Aorta (tissue), 5 donors: ENCODE measurements around the gene PTGES2. TPM values are rescaled to one million over a fixed set of nuclear protein-coding genes. Genes with fewer than 3 reads are reported as not detected.
"Not testable (repeated sequence)": the region's sequence is repeated elsewhere in the genome, so short reads cannot be mapped to it uniquely, and the experiment has no call there.

Experiments used
- ATAC-seq: fragments of 200-7000 bp; cut with Tn5 transposase; one replicate; pipeline ENCODE4 v1.9.1; 2022; ENCODE audit warnings: moderate library complexity; ENCODE audit not compliant: low FRiP score
- DNase-seq, 2 donors: peaks; one replicate each; pipeline ENCODE4 v3.0.0-alpha.2; 2020
- H3K27ac ChIP-seq, 2 donors: one replicate each; pipeline ENCODE4 v1.5.1; 2013; ENCODE audit warnings: low read length in 2 of 2, mild to moderate bottlenecking in 2 of 2, moderate library complexity in 2 of 2, control low read depth in 1 of 2, inconsistent platforms in 1 of 2, low read depth in 1 of 2
- H3K27me3 ChIP-seq, 2 donors: one replicate each; pipeline ENCODE4 v1.6.1; 2013; ENCODE audit warnings: control low read depth in 1 of 2, low read length in 1 of 2, mild to moderate bottlenecking in 1 of 2, moderate library complexity in 1 of 2; ENCODE audit not compliant: insufficient read depth in 2 of 2, control insufficient read depth in 1 of 2
- H3K36me3 ChIP-seq, 2 donors: one replicate each; pipeline ENCODE4 v1.6.1; 2013; ENCODE audit warnings: control low read depth in 1 of 2, low read length in 1 of 2, mild to moderate bottlenecking in 1 of 2; ENCODE audit not compliant: insufficient read depth in 2 of 2, control insufficient read depth in 1 of 2
- H3K4me1 ChIP-seq, 2 donors: one replicate each; pipeline ENCODE4 v1.6.1; 2013; ENCODE audit warnings: low read length in 2 of 2, control low read depth in 1 of 2, mild to moderate bottlenecking in 1 of 2, moderate library complexity in 1 of 2; ENCODE audit not compliant: insufficient read depth in 2 of 2, control insufficient read depth in 1 of 2
- H3K4me3 ChIP-seq, 2 donors: one replicate each; pipeline ENCODE4 v1.5.1; 2013; ENCODE audit warnings: low read length in 2 of 2, control low read depth in 1 of 2, mild to moderate bottlenecking in 1 of 2
- H3K9me3 ChIP-seq: one replicate; pipeline ENCODE4 v1.6.1; 2013; ENCODE audit warnings: mild to moderate bottlenecking, low read length; ENCODE audit not compliant: control insufficient read depth
- WGBS, 2 donors: extraction: QIAGEN DNeasy Blood & Tissue Kit; methylation state at CpG; one replicate each; pipeline ENCODE4 v1.1.7; 2013; 5-methylcytosine and 5-hydroxymethylcytosine counted together
- intact Hi-C, 2 donors: fragments of 100-400 bp; cut with DNase I; formaldehyde crosslinking; loops; one replicate each; pipeline versions ENCODE4 v1.14.2 to v1.15.0; 2022
- polyA plus RNA-seq, 2 donors: library from polyadenylated mRNA; stranded (reverse); fragments of 200-250 nt; gene quantifications; one replicate each; pipeline ENCODE4 v1.2.3, GENCODE V29; 2013
- total RNA-seq, 2 donors: library from RNA; stranded (reverse); fragmentation: NEBNext Ultra II Directional; extraction: Animal tissue kit (Norgen Biotek cat#: 25700); gene quantifications; one replicate each; pipeline ENCODE4 v1.2.1, GENCODE V29; 2021
- donor health status: healthy with polysubstance abuse.
- donor health status: Bipolar disorder and iron deficiency.
- donor health status: DM: no; HTN: no; CAD: no.
- donor health status: DM: no; HTN: no; CAD: no.
- donor health status: DM: yes; HTN: yes; CAD: no.

The PTGES2 gene
- total and polyA plus RNA-seq, 4 donors: 29.9 to 56.2 (median 37.8) TPM

DNA sequence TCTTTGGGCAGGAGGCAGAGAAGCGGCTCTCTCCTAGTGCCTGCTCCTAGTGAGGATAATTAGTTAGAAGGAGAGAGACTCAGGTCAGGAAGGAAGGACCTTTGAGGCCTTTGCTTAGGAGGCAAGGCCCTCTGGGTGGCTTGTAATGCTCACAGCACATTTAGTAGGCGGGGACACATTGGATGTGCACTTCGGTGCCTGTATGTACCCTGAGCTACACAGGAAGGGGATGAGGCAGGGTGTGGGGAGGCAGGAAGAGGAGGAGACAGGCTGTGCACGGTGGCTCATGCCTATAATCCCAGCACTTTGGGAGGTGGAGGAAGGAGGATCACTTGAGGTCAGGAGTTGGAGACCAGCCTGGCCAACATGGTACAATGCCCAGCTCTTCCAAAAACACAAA lies 14.5 kb upstream of the PTGES2 start:
- no peak for ATAC-seq
- intact Hi-C loops: no loop called here
- 68 to 73% methylated on average over 4 of the region's 4 CpGs for WGBS, 2 donors

DNA sequence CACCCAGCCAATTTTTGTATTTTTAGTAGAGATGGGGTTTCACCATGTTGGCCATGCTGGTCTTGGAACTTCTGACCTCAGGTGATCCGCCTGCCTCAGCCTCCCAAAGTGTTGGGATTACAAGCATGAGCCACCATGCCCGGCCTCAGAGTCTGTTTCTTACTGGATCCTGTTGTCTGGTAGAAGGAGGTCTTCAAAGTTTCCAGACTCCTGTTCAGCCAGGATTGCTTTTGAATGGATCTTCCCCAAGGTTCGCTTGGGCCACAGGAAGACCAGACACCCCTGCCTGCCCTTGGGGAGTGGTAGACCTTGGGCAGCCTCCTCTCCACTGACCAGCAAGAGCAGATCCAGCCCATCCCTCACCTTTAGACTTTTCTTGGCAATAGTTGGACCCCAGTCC lies 14.1 kb upstream of the PTGES2 start:
- no peak for ATAC-seq
- WGBS, 2 donors: 94 to 96% methylated on average over 3 of the region's 3 CpGs
- Histone ChIP-seq H3K4me1 (no peaks in the 10 kb centered on the region), H3K27ac (no peak overlapping the region), H3K36me3 (no peaks in the 10 kb centered on the region), H3K4me3 (no peak overlapping the region), H3K9me3 (no peaks in the 10 kb centered on the region), H3K27me3 (no peaks in the 10 kb centered on the region)
- DNase-seq: peak in 1 of 2 donors; percentile 51
- intact Hi-C loops: no loop called here

More for the DNA sequence above, 14.5 kb upstream of the PTGES2 start:
- Histone ChIP-seq H3K36me3 (no peaks in the 10 kb centered on the region), H3K27ac (no peak overlapping the region), H3K4me3 (no peak overlapping the region), H3K27me3 (no peaks in the 10 kb centered on the region), H3K4me1 (no peaks in the 10 kb centered on the region), H3K9me3 (no peaks in the 10 kb centered on the region)
- DNase-seq: no peak

DNA sequence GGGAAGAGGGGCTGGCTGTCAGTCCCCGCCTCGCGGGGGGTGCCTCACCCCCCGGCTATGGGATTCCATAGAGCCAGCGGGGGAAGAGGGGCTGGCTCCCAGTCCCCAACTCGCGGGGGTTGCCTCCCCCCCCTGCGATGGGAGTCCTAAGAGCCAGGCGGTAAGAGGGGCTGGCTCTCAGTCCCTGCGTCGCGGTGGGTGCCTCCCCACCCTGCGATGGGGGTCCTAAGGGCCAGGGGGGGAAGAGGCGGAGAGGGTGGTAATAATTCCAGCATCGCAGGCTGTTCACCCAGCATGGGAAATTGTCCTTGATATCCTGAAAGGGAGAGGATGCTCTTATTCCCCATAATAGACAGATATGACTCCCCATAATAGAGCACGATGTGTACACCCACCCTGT lies 12.1 kb upstream of the PTGES2 start:
- no peak for DNase-seq
- no peaks in the 10 kb centered on the region for H3K36me3 ChIP-seq
- no peaks in the 10 kb centered on the region for H3K9me3 ChIP-seq
- H3K4me1 ChIP-seq: no peaks in the 10 kb centered on the region
- H3K27ac ChIP-seq: no peak overlapping the region
- no peaks in the 10 kb centered on the region for H3K27me3 ChIP-seq
- intact Hi-C loops: no loop called here
- H3K4me3 ChIP-seq: no peak overlapping the region
- no peak for ATAC-seq
- 80 to 84% methylated on average over 8 to 9 of the region's 16 CpGs for WGBS, 2 donors

DNA sequence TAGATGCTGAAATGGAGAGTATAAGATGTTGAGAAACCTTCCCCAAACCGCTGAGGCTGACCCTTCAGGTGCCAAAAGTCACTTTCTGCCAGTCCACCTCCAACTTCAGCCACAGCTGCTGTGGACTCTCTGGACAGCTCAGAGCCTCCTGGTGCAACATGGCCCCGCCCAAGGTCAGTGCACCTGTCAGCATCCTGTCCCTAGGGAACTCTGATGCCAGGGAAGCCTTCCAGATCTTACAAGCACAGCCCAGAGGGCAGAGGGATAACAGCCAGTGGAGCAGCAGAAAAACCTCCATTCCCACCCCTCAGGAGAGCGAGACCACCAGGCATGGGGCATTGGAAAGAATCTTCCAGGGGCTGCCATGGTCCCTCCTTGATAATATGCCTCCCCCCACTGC lies 10.5 kb upstream of the PTGES2 start:
- H3K4me3 ChIP-seq: no peak overlapping the region
- DNase-seq: peak in 1 of 2 donors; percentile 35
- H3K27ac ChIP-seq: no peak overlapping the region
- WGBS, 2 donors: 84 to 89% methylated on average over 3 of the region's 3 CpGs
- H3K9me3 ChIP-seq: no peaks in the 10 kb centered on the region
- no peaks in the 10 kb centered on the region for H3K27me3 ChIP-seq
- no peaks in the 10 kb centered on the region for H3K4me1 ChIP-seq
- intact Hi-C loops: no loop called here
- peak; percentile 22 for ATAC-seq
- no peaks in the 10 kb centered on the region for H3K36me3 ChIP-seq

DNA sequence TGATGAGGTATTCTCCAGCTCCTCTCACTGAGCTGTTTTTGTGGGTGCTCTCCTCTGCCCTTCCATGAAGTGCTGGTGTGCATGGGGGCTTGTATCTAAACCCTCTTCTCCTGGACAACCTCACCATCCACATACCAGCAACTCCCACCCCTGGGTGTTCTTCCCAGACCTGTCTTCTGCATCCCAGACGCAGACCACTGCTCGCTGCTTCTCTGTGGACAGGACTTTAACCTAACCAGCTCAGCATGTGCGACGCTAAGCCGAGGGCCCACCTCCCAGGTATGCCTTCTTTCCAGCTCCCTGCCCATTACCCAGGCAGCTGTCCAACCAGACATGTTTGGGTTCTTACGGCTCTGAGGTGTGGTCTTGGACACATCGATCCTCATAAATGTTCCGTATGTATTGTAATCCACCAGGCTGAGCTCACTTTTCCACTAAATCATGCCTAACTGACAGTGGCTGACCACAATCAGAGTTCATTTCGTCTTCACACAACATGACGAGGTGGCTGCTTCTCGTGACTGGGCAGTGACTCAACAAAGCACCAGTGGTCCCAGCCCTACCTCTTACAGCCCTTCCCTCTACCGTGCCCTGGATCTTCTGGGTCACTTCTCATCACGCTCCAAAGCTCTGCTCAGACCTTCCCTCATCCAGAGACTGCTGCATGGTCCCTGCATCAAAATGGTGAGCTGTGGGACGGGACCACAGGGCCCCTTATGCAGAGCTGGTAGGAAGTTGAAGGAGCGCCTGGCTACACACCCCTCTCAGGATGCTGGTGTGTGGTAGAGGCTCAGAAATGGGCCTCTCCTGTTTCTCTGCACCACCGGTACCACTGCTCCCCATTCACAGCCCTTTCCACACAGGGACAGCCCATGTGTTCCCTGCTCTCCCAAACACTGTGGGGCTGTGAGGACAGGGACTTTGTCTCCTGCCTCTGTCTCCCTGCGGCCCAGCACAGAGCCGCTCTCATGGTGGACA lies 9.6 kb upstream of the PTGES2 start:
- ATAC-seq: no peak
- WGBS, 2 donors: 89 to 90% methylated on average over 18 of the region's 18 CpGs

DNA sequence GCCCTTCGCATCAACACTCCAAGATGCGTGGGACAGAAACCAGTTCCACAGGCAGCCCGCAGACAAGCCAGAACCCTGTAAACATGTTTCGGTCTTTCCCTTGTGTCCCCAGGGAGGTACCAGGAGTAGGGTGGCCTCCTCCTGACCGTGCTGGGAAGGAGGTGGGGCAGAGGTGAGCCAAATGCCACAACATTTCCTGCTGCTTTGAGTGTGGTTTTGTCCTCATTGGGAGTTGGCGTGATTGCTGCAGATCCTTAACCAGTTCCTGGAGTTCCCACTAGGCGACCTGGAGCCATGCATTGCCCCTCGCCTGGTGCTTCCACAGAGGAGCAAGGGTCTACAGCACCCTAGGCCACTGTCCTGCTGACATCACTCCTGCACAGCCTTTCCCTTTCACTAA lies 8.0 kb upstream of the PTGES2 start:
- DNase-seq: peak in 1 of 2 donors; percentile 49
- intact Hi-C loops, H3K27me3 ChIP-seq, H3K27ac ChIP-seq, H3K4me1 ChIP-seq, ATAC-seq, H3K4me3 ChIP-seq, H3K9me3 ChIP-seq, H3K36me3 ChIP-seq: not testable (repeated sequence)
- WGBS, 2 donors: 67 to 73% methylated on average over 8 of the region's 8 CpGs

More for the DNA sequence above, 9.6 kb upstream of the PTGES2 start:
- H3K9me3 ChIP-seq: no peaks in the 10 kb centered on the region
- H3K27ac ChIP-seq: no peak overlapping the region
- no peaks in the 10 kb centered on the region for H3K27me3 ChIP-seq
- no peaks in the 10 kb centered on the region for H3K4me1 ChIP-seq
- H3K36me3 ChIP-seq: no peaks in the 10 kb centered on the region
- peak in 1 of 2 donors; percentile 43 for DNase-seq
- H3K4me3 ChIP-seq: no peak overlapping the region
- intact Hi-C loops: no loop called here

DNA sequence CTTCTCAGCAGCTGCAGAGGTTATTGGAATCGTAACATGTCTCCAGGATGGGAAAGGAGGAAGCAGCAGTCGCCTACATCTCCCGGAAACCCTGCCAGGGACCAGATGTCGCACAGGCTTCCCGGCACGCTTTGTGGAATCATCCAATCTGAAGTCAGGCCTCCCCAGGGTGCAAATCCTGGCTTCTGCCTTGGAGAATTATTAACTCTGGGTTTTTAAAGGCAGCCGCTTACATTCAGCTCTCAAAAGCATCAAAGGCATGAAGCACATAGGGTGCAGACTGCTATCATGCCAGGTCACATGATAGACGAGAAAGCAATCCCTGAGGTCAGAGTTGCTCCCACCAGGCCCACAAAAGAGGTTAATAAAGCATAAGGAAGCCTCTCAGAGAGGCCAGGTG lies 4.6 kb upstream of the PTGES2 start:
- ATAC-seq, H3K36me3 ChIP-seq, H3K27ac ChIP-seq, intact Hi-C loops, H3K9me3 ChIP-seq, H3K4me3 ChIP-seq, H3K27me3 ChIP-seq, H3K4me1 ChIP-seq: not testable (repeated sequence)
- 23 to 27% methylated on average over 8 of the region's 8 CpGs for WGBS, 2 donors
- DNase-seq: peak in 1 of 2 donors; percentile 55

DNA sequence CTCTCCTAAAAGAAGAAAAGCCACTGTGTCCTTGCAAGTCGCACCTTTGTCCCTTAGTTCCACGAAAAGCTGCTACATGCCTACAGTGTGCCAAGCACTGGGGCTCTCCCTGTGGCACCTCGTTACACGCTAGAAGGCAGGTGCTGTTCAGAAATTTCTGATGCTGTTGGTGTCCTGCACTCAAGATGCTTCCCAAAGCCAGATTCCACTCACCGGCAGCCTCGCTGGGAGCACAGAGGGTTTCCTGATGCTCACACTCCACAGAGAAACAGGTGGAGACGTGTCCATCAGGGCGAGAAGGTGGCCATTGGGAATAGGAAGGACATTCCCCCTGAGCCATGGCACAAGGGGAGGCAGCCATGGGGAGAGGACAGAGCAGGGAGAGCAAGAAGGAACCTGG lies 3.8 kb upstream of the PTGES2 start:
- DNase-seq: peak in 1 of 2 donors; percentile 51
- H3K4me3 ChIP-seq, ATAC-seq, H3K27me3 ChIP-seq, H3K9me3 ChIP-seq, H3K27ac ChIP-seq, H3K36me3 ChIP-seq, intact Hi-C loops, H3K4me1 ChIP-seq: not testable (repeated sequence)
- 75 to 80% methylated on average over 8 of the region's 8 CpGs for WGBS, 2 donors

DNA sequence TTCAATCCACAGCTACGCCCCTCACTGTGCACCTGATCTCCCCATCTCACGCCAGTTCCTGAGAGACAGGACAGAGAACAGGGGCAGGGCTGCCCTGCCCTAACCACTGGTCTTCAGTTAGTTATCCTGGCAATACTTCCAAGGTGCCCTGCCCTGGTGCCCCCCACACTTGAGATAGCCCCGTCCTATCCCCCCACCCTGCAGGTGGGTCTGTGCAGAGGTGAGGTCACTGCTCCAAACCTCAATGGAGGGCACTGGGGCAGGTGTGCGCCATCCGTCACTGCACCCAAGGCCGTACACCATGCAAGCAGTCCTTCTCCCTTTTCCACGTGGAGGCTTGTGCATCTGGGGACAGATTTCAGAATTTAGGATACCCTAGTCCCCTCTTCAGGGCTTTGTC lies 3.1 kb upstream of the PTGES2 start:
- H3K9me3 ChIP-seq, H3K27ac ChIP-seq, intact Hi-C loops, H3K4me3 ChIP-seq, H3K27me3 ChIP-seq, ATAC-seq, H3K36me3 ChIP-seq, H3K4me1 ChIP-seq: not testable (repeated sequence)
- WGBS, 2 donors: 57 to 59% methylated on average over 7 of the region's 7 CpGs
- DNase-seq: peak; percentile 30 to 46
